GM23338 (cell line): ENCODE results near the gene ANKRD53. TPM values are rescaled to one million over a fixed set of nuclear protein-coding genes. Genes with fewer than 3 reads are reported as not detected.

ENCODE experiments used
- ATAC-seq: fragments of 200-7000 bp; cut with Tn5 transposase; 3 replicates; pipeline ENCODE4 v1.9.1; 2020
- DNase-seq: peaks from one replicate; pipeline ENCODE4 v3.0.0-alpha.2; 2015; ENCODE audit warnings: low spot score
- H2AFZ ChIP-seq: fragments of 200-600 bp; sonication (generic); 2 replicates; pipeline ENCODE4 v1.8.0; 2016; ENCODE audit warnings: antibody characterized with exemption, mild to moderate bottlenecking, moderate library complexity
- H3F3A ChIP-seq: fragments of 200-600 bp; sonication (generic); replicated peaks from 2 replicates; pipeline ENCODE4 v1.8.0; 2017; ENCODE audit warnings: antibody characterized with exemption, mixed run types, low read depth
- H3K27ac ChIP-seq: fragments of 200-600 bp; sonication (generic); 2 replicates; pipeline ENCODE4 v1.6.1; 2016; ENCODE audit warnings: low read depth
- H3K27me3 ChIP-seq: fragments of 200-600 bp; sonication (generic); 2 replicates; pipeline ENCODE4 v1.8.0; 2016; ENCODE audit warnings: mild to moderate bottlenecking, mixed run types, moderate library complexity; ENCODE audit not compliant: insufficient read depth
- H3K36me3 ChIP-seq: fragments of 200-600 bp; sonication (generic); 2 replicates; pipeline ENCODE4 v1.8.0; 2016; ENCODE audit warnings: mild to moderate bottlenecking; ENCODE audit not compliant: insufficient read depth
- H3K4me1 ChIP-seq: fragments of 200-600 bp; sonication (generic); 2 replicates; pipeline ENCODE4 v1.8.0; 2016; ENCODE audit warnings: mild to moderate bottlenecking, moderate library complexity; ENCODE audit not compliant: insufficient read depth
- H3K4me2 ChIP-seq: fragments of 200-600 bp; sonication (generic); 2 replicates; pipeline ENCODE4 v1.7.1; 2017; ENCODE audit warnings: mixed run types
- H3K4me3 ChIP-seq: fragments of 200-600 bp; sonication (generic); 2 replicates; pipeline ENCODE4 v1.6.1; 2016; ENCODE audit warnings: mixed run types
- H3K79me2 ChIP-seq: fragments of 200-600 bp; sonication (generic); replicated peaks from 2 replicates; pipeline ENCODE4 v1.8.0; 2017; ENCODE audit warnings: mild to moderate bottlenecking; ENCODE audit not compliant: insufficient read depth
- H3K9me2 ChIP-seq: fragments of 200-600 bp; sonication (generic); 2 replicates; pipeline ENCODE4 v1.8.0; 2017; ENCODE audit not compliant: insufficient read depth
- H4K20me1 ChIP-seq: fragments of 200-600 bp; sonication (generic); replicated peaks from 2 replicates; pipeline ENCODE4 v1.8.0; 2017; ENCODE audit warnings: mild to moderate bottlenecking; ENCODE audit not compliant: insufficient read depth
- H3K27ac Mint-ChIP-seq: 2 replicates; pipeline ENCODE4 v1.8.0; 2020; ENCODE audit warnings: inconsistent platforms, mild to moderate bottlenecking, moderate library complexity, mixed read lengths
- H3K27me3 Mint-ChIP-seq: 3 replicates; pipeline ENCODE4 v1.8.0; 2022; ENCODE audit warnings: low read depth, mild to moderate bottlenecking, moderate library complexity, mixed read lengths, inconsistent platforms; ENCODE audit not compliant: insufficient read depth, poor library complexity
- H3K36me3 Mint-ChIP-seq: 3 replicates; pipeline ENCODE4 v1.8.0; 2021; ENCODE audit warnings: low read depth, mild to moderate bottlenecking, inconsistent platforms, moderate library complexity, mixed read lengths
- H3K4me1 Mint-ChIP-seq: 3 replicates; pipeline ENCODE4 v1.8.0; 2020; ENCODE audit warnings: mild to moderate bottlenecking, inconsistent platforms, mixed read lengths
- H3K4me3 Mint-ChIP-seq: 3 replicates; pipeline ENCODE4 v1.8.0; 2021; ENCODE audit warnings: moderate library complexity, mild to moderate bottlenecking, inconsistent platforms, mixed read lengths
- H3K9me3 Mint-ChIP-seq: 3 replicates; pipeline ENCODE4 v1.8.0; 2020; ENCODE audit warnings: moderate library complexity, mild to moderate bottlenecking, inconsistent platforms, mixed read lengths
- CREB1 ChIP-seq: fragments of 250-450 bp; sonication (Bioruptor Pico); IDR thresholded peaks from 2 replicates; pipeline ENCODE4 v1.5.0; 2020; ENCODE audit warnings: low read depth, mild to moderate bottlenecking, moderate library complexity
- CTCF ChIP-seq, 2 experiments: fragments of 200-600 bp in 1 of 2; sonication (generic) in 1 of 2; conservative IDR thresholded peaks; 2 replicates each; pipeline versions ENCODE4 v1.5.1 to v1.6.1; 2016 to 2017; ENCODE audit warnings: antibody characterized with exemption in 2 of 2, low read depth in 2 of 2, mild to moderate bottlenecking in 2 of 2, moderate library complexity in 1 of 2
- ETS1 ChIP-seq: IDR thresholded peaks from 2 replicates; pipeline ENCODE4 v1.6.1; 2016; ENCODE audit warnings: antibody characterized with exemption
- EZH2 ChIP-seq: fragments of 200-600 bp; sonication (generic); IDR thresholded peaks from one replicate; pipeline ENCODE4 v1.8.0; 2017; ENCODE audit warnings: antibody characterized with exemption, mild to moderate bottlenecking, low read depth; ENCODE audit not compliant: unreplicated experiment
- EZH2phosphoT487 ChIP-seq: fragments of 200-600 bp; sonication (generic); IDR thresholded peaks from one replicate; pipeline ENCODE4 v1.8.1; 2018; ENCODE audit warnings: antibody characterized with exemption; ENCODE audit not compliant: unreplicated experiment
- JUNB ChIP-seq: IDR thresholded peaks from one replicate; pipeline ENCODE4 v1.6.1; 2016; ENCODE audit warnings: antibody characterized with exemption; ENCODE audit not compliant: unreplicated experiment
- NANOG ChIP-seq: IDR thresholded peaks from 2 replicates; pipeline ENCODE4 v1.6.1; 2016; ENCODE audit warnings: antibody characterized with exemption, borderline replicate concordance
- POLR2AphosphoS5 ChIP-seq: IDR thresholded peaks from 2 replicates; pipeline ENCODE4 v1.6.1; 2016; ENCODE audit warnings: antibody characterized with exemption, low read depth
- REST ChIP-seq: IDR thresholded peaks from one replicate; pipeline ENCODE4 v1.6.1; 2018; ENCODE audit warnings: antibody characterized with exemption; ENCODE audit not compliant: unreplicated experiment
- STAT1 ChIP-seq: IDR thresholded peaks from one replicate; pipeline ENCODE4 v1.6.1; 2016; ENCODE audit warnings: antibody characterized with exemption; ENCODE audit not compliant: unreplicated experiment
- ZNF114 ChIP-seq: fragments of 250-450 bp; sonication (Bioruptor Pico); IDR thresholded peaks from 2 replicates; pipeline ENCODE4 v1.5.0; 2020; ENCODE audit warnings: mild to moderate bottlenecking, moderate library complexity
- ZNF331 ChIP-seq: fragments of 250-450 bp; sonication (Bioruptor Pico); IDR thresholded peaks from 2 replicates; pipeline ENCODE4 v1.5.0; 2020; ENCODE audit warnings: low read depth, mild to moderate bottlenecking, moderate library complexity
- ZNF462 ChIP-seq: fragments of 250-450 bp; sonication (Bioruptor Pico); IDR thresholded peaks from 2 replicates; pipeline ENCODE4 v1.5.0; 2020; ENCODE audit warnings: mild to moderate bottlenecking, moderate library complexity
- polyA plus RNA-seq: library from polyadenylated mRNA; unstranded; fragments of >200 nt; fragmentation: Nextera tagmentation; extraction: Ambion mirVana; gene quantifications from 2 replicates; pipeline ENCODE4 v1.2.1, GENCODE V29; 2016
- total RNA-seq: library from RNA; depleted of rRNA; stranded (reverse); fragments of >200 nt; shearing (Covaris generic); gene quantifications from 2 replicates; pipeline ENCODE4 v1.2.3, GENCODE V29; 2014

ANKRD53 gene
- total and polyA plus RNA-seq, 2 experiments from 2014 or later = 0.32 to 0.73 TPM

- no peaks in the 10 kb centered on the region for H3K36me3 Mint-ChIP-seq
- peaks cover 9% of the 10 kb centered on the region; the same call in 1 of the 2 replicates for H3K4me1 ChIP-seq
Measured at GRCh38 chr2:70979180-70979488, 704 bp downstream of the ANKRD53 start.

More at GRCh38 chr2:70979180-70979488, 704 bp downstream of the ANKRD53 start:
- peaks cover 22% of the 10 kb centered on the region for H3K27me3 ChIP-seq
- peak overlapping the region; percentile 83 for H2AFZ ChIP-seq
- no peaks in the 10 kb centered on the region for H3F3A ChIP-seq
- Mint-ChIP-seq H3K4me3 (peak overlapping the region; percentile 57), H3K27me3 (peaks cover 32% of the 10 kb centered on the region), H3K9me3 (no peaks in the 10 kb centered on the region; the same call in 2 of the 3 replicates), H3K4me1 (peaks cover 14% of the 10 kb centered on the region), H3K27ac (no peak overlapping the region)
- H3K79me2 ChIP-seq = no peaks in the 10 kb centered on the region
- H3K4me2 ChIP-seq = peak overlapping the region; percentile 78
- no peak for DNase-seq
- ATAC-seq = no peak
- no peak overlapping the region for H3K27ac ChIP-seq
- no peaks in the 10 kb centered on the region for H4K20me1 ChIP-seq
- no peaks in the 10 kb centered on the region for H3K9me2 ChIP-seq
- no peaks in the 10 kb centered on the region for H3K36me3 ChIP-seq
- H3K4me3 ChIP-seq = peak overlapping the region; percentile 74
- TF ChIP-seq ETS1 (no peak), CTCF (conservative IDR thresholded peaks at IDR 0.05; ENCODE audit: low read depth in 2 of 2) (no peak), ZNF331 (CRISPR knock-in tag) (no peak), STAT1 (no peak), ZNF462 (CRISPR knock-in tag) (no peak), REST (no peak), CREB1 (CRISPR knock-in tag) (no peak), EZH2phosphoT487 (no peak), ZNF114 (CRISPR knock-in tag) (no peak), EZH2 (no peak), NANOG (no peak), JUNB (no peak), POLR2AphosphoS5 (no peak)
